GM18517 (cell line): ENCODE data around the gene RTP5.
"Not testable (repeated sequence)": the region's sequence is repeated elsewhere in the genome, so short reads cannot be mapped to it uniquely, and the experiment has no call there.

ENCODE experiments used
- ATAC-seq: cut with Tn5 transposase; IDR thresholded peaks from one replicate; pipeline ENCODE4 v1.9.1; 2021; ENCODE audit warnings: mild to moderate bottlenecking, moderate library complexity; ENCODE audit not compliant: unreplicated experiment

The RTP5 gene

DNA sequence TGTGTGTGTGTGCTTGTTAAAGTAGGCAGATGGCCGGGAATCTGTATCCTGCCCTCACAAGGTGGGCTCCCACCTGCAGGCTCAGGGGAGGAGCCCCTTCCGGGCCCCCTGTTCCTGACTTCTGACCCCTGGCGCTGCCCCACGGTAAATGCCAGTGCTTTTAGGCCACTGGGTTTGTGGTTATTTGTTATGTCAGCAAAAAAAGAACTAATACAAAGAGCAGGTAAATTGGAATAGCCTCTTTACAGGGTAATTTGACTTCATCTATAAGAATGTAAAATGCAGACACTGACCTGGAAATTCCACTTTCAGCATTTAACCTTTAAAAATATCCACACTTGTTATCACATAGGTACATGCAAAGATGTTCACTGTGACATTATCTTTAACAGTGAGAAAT lies 44.2 kb downstream of the RTP5 start:
- ATAC-seq = no peak

DNA sequence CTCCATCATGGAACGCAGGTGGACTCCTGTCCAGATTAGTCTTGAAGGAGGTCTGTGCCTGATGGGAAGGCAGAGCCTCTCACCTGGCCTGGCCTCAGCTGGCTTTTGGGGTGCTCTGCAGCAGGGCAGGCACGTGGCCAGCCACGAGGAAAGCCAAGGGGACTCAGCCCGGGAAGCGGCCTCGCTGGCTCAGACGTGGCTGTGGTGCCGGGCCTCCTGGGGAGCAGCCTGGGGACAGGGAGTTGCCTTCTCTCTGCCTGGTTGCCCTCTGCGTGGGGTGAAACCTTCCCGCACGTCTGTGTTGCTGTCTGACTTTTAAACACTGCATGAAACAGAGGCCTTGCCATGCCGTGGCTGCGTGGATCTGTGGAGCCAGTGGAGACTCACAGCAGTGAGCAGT lies 45.0 kb downstream of the RTP5 start:
- no peak for ATAC-seq

DNA sequence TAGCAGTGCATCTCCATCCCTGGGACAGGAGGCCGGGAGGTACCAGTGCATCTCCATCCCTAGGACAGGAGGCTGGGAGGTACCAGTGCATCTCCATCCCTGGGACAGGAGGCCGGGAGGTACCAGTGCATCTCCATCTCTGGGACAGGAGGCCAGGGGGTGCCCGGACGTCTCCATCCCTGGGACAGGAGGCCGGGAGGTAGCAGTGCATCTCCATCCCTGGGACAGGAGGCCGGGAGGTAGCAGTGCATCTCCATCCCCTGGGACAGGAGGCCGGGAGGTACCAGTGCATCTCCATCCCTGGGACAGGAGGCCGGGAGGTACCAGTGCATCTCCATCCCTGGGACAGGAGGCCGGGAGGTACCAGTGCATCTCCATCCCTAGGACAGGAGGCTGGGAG lies 52.1 kb downstream of the RTP5 start:
- not testable (repeated sequence) for ATAC-seq

DNA sequence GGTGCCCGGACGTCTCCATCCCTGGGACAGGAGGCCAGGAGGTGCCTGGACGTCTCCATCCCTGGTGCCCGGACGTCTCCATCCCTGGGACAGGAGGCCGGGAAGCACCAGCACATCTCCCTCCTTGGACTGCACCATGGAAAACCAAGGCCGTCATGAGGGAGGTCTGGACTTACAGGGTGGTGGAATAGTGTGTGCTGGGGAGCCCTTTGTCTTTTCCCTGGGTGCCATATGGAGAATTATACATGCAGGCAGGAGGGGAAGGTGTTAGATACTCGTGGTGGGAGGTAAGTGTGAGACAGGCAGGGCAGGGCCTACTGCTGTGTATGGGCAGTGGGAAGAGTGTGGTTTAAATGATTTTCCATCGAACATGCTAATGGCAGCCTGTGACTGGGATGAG lies 52.9 kb downstream of the RTP5 start:
- ATAC-seq = no peak

DNA sequence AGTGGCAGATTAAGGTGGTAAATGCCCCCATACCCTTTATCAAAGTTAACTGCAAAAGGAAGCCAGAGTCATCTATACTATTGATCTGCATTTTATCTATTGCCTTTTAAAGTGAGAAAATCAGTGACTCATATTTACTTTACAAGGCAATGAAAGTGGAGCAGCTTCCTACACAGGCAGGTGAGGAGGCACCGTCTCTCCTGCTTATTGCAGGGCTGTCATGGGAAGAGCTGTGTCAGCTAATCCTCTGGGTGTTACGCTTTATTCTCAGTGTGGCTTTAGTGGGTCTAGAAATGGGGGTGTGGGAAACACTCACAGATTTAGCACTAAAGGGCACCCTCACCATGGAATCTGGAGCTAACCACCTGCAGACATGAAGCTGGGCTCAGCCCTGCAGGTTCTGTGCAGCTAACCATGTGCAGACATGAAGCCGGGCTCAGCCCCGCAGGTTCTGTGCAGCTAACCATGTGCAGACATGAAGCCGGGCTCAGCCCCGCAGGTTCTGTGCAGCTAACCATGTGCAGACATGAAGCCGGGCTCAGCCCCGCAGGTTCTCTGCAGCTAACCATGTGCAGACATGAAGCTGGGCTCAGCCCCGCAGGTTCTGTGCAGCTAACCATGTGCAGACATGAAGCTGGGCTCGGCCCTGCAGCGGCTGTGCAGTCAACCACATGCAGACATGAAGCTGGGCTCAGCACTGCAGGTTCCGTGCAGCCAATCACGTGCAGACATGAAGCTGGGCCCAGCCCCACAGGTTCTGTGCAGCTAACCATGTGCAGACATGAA lies 53.5 kb downstream of the RTP5 start:
- not testable (repeated sequence) for ATAC-seq
